WI38 (cell line): ENCODE results near the gene MACROD2.

ENCODE experiments used
- H3K4me3 ChIP-seq: 2 replicates; pipeline ENCODE4 v1.5.1; 2011; ENCODE audit warnings: low read depth, mild to moderate bottlenecking, control low read depth, low read length
- TF ChIP-seq, protein P1 (sequence below): IDR thresholded peaks from 2 replicates; pipeline ENCODE4 v1.5.1; 2012; ENCODE audit warnings: low read depth, mild to moderate bottlenecking, control low read depth, low read length

MACROD2 gene

DNA sequence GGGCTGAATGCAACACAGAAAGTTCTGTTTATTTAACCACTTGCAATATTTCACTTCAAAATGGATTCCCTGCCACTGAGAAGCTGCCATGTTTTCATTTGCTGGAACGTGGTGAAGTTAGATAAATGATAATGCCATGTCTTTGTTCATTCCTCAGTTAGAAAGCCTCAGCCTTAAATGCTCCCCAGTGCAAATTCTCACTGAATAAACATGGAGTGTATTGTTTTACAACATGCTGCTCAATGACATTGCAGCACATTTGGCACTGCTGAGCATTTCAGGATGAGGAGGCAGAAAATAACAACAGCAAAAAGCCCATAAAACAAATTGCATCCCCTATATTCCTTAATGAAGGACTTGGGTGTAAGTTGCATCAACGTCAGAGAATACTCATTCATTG lies 1255.9 kb downstream of the MACROD2 start:
- no peak overlapping the region for H3K4me3 ChIP-seq
- TF ChIP-seq, protein P1, sequence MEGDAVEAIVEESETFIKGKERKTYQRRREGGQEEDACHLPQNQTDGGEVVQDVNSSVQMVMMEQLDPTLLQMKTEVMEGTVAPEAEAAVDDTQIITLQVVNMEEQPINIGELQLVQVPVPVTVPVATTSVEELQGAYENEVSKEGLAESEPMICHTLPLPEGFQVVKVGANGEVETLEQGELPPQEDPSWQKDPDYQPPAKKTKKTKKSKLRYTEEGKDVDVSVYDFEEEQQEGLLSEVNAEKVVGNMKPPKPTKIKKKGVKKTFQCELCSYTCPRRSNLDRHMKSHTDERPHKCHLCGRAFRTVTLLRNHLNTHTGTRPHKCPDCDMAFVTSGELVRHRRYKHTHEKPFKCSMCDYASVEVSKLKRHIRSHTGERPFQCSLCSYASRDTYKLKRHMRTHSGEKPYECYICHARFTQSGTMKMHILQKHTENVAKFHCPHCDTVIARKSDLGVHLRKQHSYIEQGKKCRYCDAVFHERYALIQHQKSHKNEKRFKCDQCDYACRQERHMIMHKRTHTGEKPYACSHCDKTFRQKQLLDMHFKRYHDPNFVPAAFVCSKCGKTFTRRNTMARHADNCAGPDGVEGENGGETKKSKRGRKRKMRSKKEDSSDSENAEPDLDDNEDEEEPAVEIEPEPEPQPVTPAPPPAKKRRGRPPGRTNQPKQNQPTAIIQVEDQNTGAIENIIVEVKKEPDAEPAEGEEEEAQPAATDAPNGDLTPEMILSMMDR: no peak

DNA sequence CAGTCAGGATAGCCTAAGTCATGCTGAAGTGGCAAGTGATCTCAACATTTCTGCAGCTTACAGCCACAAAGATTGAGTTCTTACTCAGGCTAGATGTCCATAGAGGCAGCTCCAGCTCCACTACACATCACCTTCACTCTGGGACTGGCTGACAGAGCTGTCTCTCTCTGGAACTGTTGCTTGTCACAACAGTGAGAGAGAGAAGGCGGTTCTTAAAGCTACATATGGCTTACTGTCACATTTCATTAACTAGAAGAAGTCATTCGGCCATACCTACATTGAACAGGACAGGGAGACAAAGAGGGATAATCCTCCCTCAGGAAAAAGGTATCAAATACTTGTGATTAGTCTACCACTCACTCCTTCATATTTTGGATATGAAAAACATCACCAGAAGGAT lies 1257.0 kb downstream of the MACROD2 start:
- TF ChIP-seq, protein P1: no peak
- H3K4me3 ChIP-seq: no peak overlapping the region

DNA sequence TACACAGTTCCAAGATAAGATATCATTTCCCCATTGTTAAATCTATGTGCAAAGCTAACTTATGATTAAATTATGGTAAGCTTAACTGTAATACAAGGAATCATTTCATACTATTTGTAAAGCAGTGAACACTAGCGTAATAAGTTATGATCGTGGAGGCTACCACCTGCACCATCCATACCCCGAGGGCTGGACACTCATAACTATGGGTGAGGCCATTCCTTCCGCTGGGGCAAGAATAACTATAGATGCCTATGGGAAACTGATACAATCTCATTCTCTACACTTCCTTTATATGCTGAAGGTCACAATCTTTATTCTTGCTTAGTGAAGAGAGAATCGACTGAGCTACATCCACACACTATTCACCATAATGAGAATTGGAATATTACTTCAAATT lies 1258.1 kb downstream of the MACROD2 start:
- TF ChIP-seq, protein P1: no peak
- H3K4me3 ChIP-seq: no peak overlapping the region

DNA sequence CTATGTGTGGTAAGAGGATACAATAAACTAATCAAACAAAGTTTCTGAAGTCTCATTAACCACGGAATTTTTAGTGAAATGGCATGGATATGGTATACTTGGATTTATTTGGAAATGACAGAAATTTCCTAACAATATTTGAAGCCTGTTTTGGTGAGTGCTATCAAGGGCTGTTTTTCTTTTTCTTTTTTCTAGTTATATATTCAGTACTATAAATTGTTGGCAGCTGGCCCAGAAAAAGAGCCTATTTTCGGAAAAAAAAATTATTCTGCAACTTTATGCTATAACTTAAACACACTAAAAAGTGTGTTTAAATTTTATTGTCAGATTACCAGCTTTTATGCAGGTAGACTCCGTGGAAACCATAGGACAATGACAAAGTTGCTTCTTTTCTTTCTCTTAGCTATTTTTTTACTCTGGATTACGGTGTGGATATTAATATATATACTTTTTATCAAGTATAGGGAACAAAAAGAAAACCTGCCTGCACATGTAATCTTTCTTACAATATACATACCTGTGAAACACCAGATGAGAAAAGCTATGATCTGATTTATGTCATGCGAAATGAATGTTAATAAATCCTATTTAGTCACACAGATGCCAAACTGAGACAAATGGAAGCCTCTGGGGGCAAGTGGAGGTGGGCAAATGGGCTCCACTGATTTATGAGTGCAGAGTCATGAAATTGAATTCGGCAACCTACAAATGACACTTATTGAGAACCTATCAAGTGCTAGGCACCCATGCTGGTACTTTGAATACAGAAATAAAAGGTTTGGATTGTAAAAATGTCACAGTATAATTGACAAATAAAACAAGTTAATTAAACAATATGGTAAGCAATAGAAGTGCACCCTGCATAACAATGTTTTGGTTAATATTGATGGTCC lies 1261.6 kb downstream of the MACROD2 start:
- TF ChIP-seq, protein P1: no peak
- H3K4me3 ChIP-seq: no peak overlapping the region

DNA sequence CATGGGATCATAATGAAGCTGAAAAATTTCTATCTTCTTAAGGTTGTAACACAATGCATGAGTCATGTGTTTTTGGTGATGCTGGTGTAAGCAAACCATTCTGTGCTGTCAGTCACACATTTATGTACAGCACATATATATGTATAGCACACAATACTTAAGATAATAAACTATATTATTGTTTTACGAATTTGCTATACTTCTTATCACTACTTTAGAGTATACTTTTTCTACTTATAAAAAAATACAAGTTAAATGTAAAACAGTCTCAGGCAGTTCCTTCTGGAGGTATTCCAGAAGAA lies 1262.2 kb downstream of the MACROD2 start:
- H3K4me3 ChIP-seq: no peak overlapping the region
- TF ChIP-seq, protein P1: no peak

DNA sequence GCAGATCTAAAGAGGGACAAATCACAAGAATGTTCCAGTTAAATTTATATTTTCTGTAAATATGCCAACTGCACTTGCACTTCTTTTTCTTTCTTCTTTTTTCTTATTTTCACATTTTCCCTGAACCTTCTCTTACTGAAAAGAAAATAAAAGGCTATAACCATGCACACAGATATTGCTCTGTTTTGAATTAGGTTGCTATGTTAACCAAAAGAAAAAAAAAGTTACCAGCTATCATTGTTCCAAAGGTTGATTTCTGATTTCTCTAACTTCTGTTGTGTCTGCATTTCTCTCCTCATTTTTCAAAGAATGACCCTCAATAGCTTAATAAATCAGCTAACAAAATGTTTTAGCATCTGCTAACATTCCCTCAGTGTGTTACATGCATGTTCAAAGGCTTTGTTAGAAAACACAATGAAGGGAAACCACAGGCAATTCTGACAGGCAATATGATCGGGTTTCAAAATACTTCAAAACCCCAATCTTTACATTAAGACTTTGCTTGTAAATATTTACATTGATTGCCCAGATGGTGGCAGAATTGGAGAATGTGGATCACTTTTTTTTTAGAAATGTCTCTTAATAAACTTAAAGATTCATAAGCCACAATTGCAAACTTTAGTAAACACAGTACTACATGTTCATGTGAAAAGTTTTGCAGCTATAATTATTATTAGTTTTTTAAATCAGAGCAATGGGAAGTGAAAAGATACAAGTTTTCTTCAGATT lies 1270.4 kb downstream of the MACROD2 start:
- TF ChIP-seq, protein P1: no peak
- H3K4me3 ChIP-seq: no peak overlapping the region

DNA sequence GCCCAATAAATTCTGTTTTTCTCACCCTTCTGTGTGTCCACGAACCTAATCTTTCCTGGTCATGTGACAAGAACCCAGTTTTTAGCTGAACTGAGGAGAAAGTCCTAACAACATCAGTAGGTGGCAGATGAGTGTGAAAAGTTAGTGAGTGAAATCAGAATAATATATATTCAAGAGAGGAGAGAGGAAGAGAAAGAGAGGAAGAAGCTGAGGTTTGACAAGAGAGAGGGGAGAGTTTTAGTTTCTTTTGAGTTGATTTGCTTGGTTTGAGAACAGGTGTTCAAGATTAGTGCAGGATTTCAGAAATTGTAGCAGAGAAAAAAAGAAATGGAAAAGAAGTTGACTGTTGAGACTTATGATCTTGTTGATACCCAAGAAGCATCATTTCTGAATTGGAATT lies 1272.6 kb downstream of the MACROD2 start:
- H3K4me3 ChIP-seq: no peak overlapping the region
- TF ChIP-seq, protein P1: no peak
